ENCODE data around the gene FASN.

The FASN gene

DNA sequence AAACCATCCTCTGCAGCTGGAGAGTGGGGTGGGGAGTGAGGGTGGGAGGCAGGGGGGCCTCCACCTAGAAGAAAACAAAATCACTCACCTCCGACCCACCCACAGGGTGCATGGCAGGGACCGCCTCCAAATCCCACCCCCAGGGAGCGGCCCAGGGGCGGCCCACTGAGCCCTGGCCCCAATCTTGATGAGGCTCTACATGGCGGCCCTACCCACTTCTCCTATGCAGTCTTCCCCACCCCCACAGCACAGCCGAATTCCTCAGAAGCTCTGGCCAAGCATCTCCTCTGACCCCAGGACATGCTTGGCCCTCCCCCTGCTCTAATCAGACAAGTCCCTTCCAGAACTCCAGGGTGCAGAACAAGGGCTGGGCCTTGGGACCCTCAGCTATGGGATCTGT, 18.2 kb upstream of the FASN start:
- H3K4me3 ChIP-seq (ENCODE audit: low read length, poor library complexity, severe bottlenecking) = no peak overlapping the region
- H3K4me1 ChIP-seq (ENCODE audit: insufficient read depth, low read length, poor library complexity, severe bottlenecking) = no peaks in the 10 kb centered on the region
- H3K36me3 ChIP-seq (ENCODE audit: insufficient read depth, low read length) = peaks cover 47% of the 10 kb centered on the region; the same call in 1 of the 2 replicates
- H2AFZ ChIP-seq (ENCODE audit: low read length) = no peak overlapping the region
- H3K9ac ChIP-seq (ENCODE audit: low read depth, low read length, poor library complexity, severe bottlenecking) = no peak overlapping the region
- no peaks in the 10 kb centered on the region for H3F3A ChIP-seq (ENCODE audit: low read depth)
- H3K4me2 ChIP-seq (ENCODE audit: low read depth, low read length, poor library complexity, severe bottlenecking) = no peak overlapping the region
- no peaks in the 10 kb centered on the region for H3K9me3 ChIP-seq (ENCODE audit: insufficient read depth, low read depth, low read length)
- 0 out of 2 replicates have a peak, but pooled peaks cover 4% of the 10 kb centered on the region for H3K79me2 ChIP-seq (ENCODE audit: insufficient read depth, low read length)
- H3K9me2 ChIP-seq (replicated peaks; ENCODE audit: low read depth, low read length) = no peaks in the 10 kb centered on the region
- no peak for TF ChIP-seq EZH2phosphoT487 (IDR thresholded peaks at IDR 0.05; ENCODE audit: borderline replicate concordance)
- TF ChIP-seq CTCF (conservative IDR thresholded peaks at IDR 0.05; ENCODE audit: low read length) = no peak
- no peaks in the 10 kb centered on the region for H3K27me3 ChIP-seq (ENCODE audit: insufficient read depth, low read length, poor library complexity, severe bottlenecking)
- no peaks in the 10 kb centered on the region for H4K20me1 ChIP-seq (ENCODE audit: insufficient read depth, low read length, poor library complexity, severe bottlenecking)

GRCh38 chr17:82114872-82115271, 16.8 kb upstream of the FASN start:
- no peak for TF ChIP-seq CTCF (conservative IDR thresholded peaks at IDR 0.05; ENCODE audit: low read length)
- no peak for TF ChIP-seq EZH2phosphoT487 (IDR thresholded peaks at IDR 0.05; ENCODE audit: borderline replicate concordance)
- Histone ChIP-seq H3K36me3 (ENCODE audit: insufficient read depth, low read length) (peaks cover 47% of the 10 kb centered on the region; the same call in 1 of the 2 replicates), H3K9me3 (ENCODE audit: insufficient read depth, low read depth, low read length) (no peaks in the 10 kb centered on the region)

DNA sequence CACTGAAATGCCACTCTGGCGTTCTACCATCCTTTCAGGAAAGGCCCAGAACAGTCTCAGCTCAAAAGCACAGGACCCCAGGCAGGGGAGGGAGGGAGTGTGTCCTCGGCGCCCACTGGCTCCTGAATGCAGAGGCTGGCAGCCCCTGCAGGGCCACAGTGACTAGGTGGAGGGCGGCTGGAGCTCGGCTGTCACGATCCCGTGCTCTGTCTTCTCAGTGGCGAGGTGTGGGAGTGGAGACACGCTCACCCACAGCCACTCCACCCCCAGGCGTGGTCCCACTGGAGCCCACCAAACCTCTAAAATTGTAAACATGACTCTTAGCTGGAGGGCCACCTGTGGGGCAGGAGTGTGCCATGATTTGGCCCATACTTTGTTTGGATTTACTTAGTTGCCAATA, 16.4 kb upstream of the FASN start:
- Histone ChIP-seq H2AFZ (ENCODE audit: low read length) (no peak overlapping the region), H4K20me1 (ENCODE audit: insufficient read depth, low read length, poor library complexity, severe bottlenecking) (no peaks in the 10 kb centered on the region), H3K9ac (ENCODE audit: low read depth, low read length, poor library complexity, severe bottlenecking) (no peak overlapping the region), H3K79me2 (ENCODE audit: insufficient read depth, low read length) (0 out of 2 replicates have a peak, but pooled peaks cover 4% of the 10 kb centered on the region), H3K4me3 (ENCODE audit: low read length, poor library complexity, severe bottlenecking) (no peak overlapping the region), H3K27me3 (ENCODE audit: insufficient read depth, low read length, poor library complexity, severe bottlenecking) (no peaks in the 10 kb centered on the region), H3K9me2 (replicated peaks; ENCODE audit: low read depth, low read length) (no peaks in the 10 kb centered on the region), H3K36me3 (ENCODE audit: insufficient read depth, low read length) (peaks cover 43% of the 10 kb centered on the region; the same call in 1 of the 2 replicates), H3K4me1 (ENCODE audit: insufficient read depth, low read length, poor library complexity, severe bottlenecking) (no peaks in the 10 kb centered on the region), H3K4me2 (ENCODE audit: low read depth, low read length, poor library complexity, severe bottlenecking) (no peak overlapping the region), H3K9me3 (ENCODE audit: insufficient read depth, low read depth, low read length) (no peaks in the 10 kb centered on the region), H3F3A (ENCODE audit: low read depth) (no peaks in the 10 kb centered on the region; the same call in 1 of the 2 replicates)
- no peak for TF ChIP-seq EZH2phosphoT487 (IDR thresholded peaks at IDR 0.05; ENCODE audit: borderline replicate concordance)
- TF ChIP-seq CTCF (conservative IDR thresholded peaks at IDR 0.05; ENCODE audit: low read length) = no peak

More at GRCh38 chr17:82114872-82115271, 16.8 kb upstream of the FASN start:
- H3K4me2 ChIP-seq (ENCODE audit: low read depth, low read length, poor library complexity, severe bottlenecking) = no peak overlapping the region
- no peak overlapping the region for H2AFZ ChIP-seq (ENCODE audit: low read length)
- H3K9me2 ChIP-seq (replicated peaks; ENCODE audit: low read depth, low read length) = no peaks in the 10 kb centered on the region
- no peaks in the 10 kb centered on the region for H3K27me3 ChIP-seq (ENCODE audit: insufficient read depth, low read length, poor library complexity, severe bottlenecking)
- 0 out of 2 replicates have a peak, but pooled peaks cover 4% of the 10 kb centered on the region for H3K79me2 ChIP-seq (ENCODE audit: insufficient read depth, low read length)
- H3K4me3 ChIP-seq (ENCODE audit: low read length, poor library complexity, severe bottlenecking) = no peak overlapping the region
- H3F3A ChIP-seq (ENCODE audit: low read depth) = no peaks in the 10 kb centered on the region; the same call in 1 of the 2 replicates
- no peak overlapping the region for H3K9ac ChIP-seq (ENCODE audit: low read depth, low read length, poor library complexity, severe bottlenecking)
- no peaks in the 10 kb centered on the region for H3K4me1 ChIP-seq (ENCODE audit: insufficient read depth, low read length, poor library complexity, severe bottlenecking)
- no peaks in the 10 kb centered on the region for H4K20me1 ChIP-seq (ENCODE audit: insufficient read depth, low read length, poor library complexity, severe bottlenecking)
